ENCODE measurements around the gene ARRDC2.

DNA sequence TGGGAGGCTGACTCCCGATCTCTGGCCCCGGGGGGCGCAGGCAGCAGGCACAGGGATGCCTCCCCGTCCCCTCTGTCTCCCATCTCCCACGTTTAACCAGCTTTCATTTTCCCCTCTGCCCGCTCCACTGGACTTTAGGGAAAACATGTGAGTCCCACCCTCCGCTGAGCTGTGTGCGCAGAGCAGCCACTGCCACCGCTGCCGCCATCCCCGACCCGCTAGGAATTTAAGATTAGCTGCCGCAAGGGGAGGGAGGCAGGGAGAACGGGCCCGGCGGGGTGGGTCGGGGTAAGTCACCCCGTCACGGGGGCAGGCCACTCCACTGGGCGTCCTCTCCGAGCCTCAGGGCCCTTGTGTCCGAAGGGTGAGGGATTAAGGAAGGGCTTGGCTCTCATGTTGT is 25.5 kb upstream of the ARRDC2 start:
- TF ChIP-seq, protein P1, sequence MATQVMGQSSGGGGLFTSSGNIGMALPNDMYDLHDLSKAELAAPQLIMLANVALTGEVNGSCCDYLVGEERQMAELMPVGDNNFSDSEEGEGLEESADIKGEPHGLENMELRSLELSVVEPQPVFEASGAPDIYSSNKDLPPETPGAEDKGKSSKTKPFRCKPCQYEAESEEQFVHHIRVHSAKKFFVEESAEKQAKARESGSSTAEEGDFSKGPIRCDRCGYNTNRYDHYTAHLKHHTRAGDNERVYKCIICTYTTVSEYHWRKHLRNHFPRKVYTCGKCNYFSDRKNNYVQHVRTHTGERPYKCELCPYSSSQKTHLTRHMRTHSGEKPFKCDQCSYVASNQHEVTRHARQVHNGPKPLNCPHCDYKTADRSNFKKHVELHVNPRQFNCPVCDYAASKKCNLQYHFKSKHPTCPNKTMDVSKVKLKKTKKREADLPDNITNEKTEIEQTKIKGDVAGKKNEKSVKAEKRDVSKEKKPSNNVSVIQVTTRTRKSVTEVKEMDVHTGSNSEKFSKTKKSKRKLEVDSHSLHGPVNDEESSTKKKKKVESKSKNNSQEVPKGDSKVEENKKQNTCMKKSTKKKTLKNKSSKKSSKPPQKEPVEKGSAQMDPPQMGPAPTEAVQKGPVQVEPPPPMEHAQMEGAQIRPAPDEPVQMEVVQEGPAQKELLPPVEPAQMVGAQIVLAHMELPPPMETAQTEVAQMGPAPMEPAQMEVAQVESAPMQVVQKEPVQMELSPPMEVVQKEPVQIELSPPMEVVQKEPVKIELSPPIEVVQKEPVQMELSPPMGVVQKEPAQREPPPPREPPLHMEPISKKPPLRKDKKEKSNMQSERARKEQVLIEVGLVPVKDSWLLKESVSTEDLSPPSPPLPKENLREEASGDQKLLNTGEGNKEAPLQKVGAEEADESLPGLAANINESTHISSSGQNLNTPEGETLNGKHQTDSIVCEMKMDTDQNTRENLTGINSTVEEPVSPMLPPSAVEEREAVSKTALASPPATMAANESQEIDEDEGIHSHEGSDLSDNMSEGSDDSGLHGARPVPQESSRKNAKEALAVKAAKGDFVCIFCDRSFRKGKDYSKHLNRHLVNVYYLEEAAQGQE (IDR thresholded peaks at IDR 0.05): no peak
- TF ChIP-seq, protein P2, sequence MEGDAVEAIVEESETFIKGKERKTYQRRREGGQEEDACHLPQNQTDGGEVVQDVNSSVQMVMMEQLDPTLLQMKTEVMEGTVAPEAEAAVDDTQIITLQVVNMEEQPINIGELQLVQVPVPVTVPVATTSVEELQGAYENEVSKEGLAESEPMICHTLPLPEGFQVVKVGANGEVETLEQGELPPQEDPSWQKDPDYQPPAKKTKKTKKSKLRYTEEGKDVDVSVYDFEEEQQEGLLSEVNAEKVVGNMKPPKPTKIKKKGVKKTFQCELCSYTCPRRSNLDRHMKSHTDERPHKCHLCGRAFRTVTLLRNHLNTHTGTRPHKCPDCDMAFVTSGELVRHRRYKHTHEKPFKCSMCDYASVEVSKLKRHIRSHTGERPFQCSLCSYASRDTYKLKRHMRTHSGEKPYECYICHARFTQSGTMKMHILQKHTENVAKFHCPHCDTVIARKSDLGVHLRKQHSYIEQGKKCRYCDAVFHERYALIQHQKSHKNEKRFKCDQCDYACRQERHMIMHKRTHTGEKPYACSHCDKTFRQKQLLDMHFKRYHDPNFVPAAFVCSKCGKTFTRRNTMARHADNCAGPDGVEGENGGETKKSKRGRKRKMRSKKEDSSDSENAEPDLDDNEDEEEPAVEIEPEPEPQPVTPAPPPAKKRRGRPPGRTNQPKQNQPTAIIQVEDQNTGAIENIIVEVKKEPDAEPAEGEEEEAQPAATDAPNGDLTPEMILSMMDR (IDR thresholded peaks at IDR 0.05; ENCODE audit: low read depth, low read length, missing input control): no peak
- TF ChIP-seq, protein P3, sequence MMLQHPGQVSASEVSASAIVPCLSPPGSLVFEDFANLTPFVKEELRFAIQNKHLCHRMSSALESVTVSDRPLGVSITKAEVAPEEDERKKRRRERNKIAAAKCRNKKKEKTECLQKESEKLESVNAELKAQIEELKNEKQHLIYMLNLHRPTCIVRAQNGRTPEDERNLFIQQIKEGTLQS (IDR thresholded peaks at IDR 0.05): no peak
